Spleen (tissue), 7 donors: ENCODE results near the gene CCL2.

ENCODE experiments used
- POLR2A ChIP-seq, 3 donors: fragments of 450-650 bp; IDR thresholded peaks; one replicate each; pipeline ENCODE4 v1.5.1; 2017; ENCODE audit warnings: antibody characterized with exemption in 3 of 3, mild to moderate bottlenecking in 1 of 3
- TF ChIP-seq, protein P1 (sequence below), 11 experiments: fragments of 200-600 bp in 7 of 11; fragments of 450-650 bp in 4 of 11; sonication (generic) in 4 of 11; IDR thresholded peaks in 8 of 11; conservative IDR thresholded peaks in 3 of 11; 1 replicate in 7 of 11; 2 replicates in 4 of 11; pipeline versions ENCODE4 v1.4.0 to v1.8.0; 2016 to 2021; ENCODE audit warnings: antibody characterized with exemption in 11 of 11, inconsistent platforms in 4 of 11, mild to moderate bottlenecking in 1 of 11
- donor health status: DM: no; HTN: no; CAD: no; lungs with moderate emphysema.
- donor health status: DM: no; HTN: no; CAD: no.
- donor health status: DM: no; HTN: no; CAD: no.

GRCh38 chr17:34236281-34236892 lies 18.7 kb upstream of the CCL2 start:
- TF ChIP-seq, protein P1, sequence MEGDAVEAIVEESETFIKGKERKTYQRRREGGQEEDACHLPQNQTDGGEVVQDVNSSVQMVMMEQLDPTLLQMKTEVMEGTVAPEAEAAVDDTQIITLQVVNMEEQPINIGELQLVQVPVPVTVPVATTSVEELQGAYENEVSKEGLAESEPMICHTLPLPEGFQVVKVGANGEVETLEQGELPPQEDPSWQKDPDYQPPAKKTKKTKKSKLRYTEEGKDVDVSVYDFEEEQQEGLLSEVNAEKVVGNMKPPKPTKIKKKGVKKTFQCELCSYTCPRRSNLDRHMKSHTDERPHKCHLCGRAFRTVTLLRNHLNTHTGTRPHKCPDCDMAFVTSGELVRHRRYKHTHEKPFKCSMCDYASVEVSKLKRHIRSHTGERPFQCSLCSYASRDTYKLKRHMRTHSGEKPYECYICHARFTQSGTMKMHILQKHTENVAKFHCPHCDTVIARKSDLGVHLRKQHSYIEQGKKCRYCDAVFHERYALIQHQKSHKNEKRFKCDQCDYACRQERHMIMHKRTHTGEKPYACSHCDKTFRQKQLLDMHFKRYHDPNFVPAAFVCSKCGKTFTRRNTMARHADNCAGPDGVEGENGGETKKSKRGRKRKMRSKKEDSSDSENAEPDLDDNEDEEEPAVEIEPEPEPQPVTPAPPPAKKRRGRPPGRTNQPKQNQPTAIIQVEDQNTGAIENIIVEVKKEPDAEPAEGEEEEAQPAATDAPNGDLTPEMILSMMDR (IDR thresholded peaks at IDR 0.05 in 8 of 11, conservative IDR thresholded peaks at IDR 0.05 in 3 of 11), result no peak
- no peak for TF ChIP-seq POLR2A (IDR thresholded peaks at IDR 0.05)
